B cell (primary cell): ENCODE measurements around the gene ZBTB8OS.

Experiments
- CTCF ChIP-seq: fragments of 200-600 bp; IDR thresholded peaks from one replicate; pipeline ENCODE4 v1.8.0; 2022; ENCODE audit warnings: antibody characterized with exemption, mild to moderate bottlenecking
- EZH2 ChIP-seq: IDR thresholded peaks from 2 replicates; pipeline ENCODE4 v1.6.1; 2012; ENCODE audit warnings: borderline replicate concordance, low read depth, mild to moderate bottlenecking, moderate library complexity, low read length; ENCODE audit not compliant: insufficient read depth, poor library complexity, severe bottlenecking

GRCh38 chr1:32686387-32686786 lies 36.0 kb upstream of the ZBTB8OS start:
- TF ChIP-seq EZH2 (no peak), CTCF (no peak)
